Amygdala (tissue), 56 donors: ENCODE data around the gene UNC13A.
A peak's percentile ranks its signal among the peaks of the same experiment; 100 is the strongest.

Source experiments
- DNase-seq, 56 donors: peaks; one replicate each; lab custom pipeline; 2025; lab: John Stamatoyannopoulos, UW

UNC13A gene

DNA sequence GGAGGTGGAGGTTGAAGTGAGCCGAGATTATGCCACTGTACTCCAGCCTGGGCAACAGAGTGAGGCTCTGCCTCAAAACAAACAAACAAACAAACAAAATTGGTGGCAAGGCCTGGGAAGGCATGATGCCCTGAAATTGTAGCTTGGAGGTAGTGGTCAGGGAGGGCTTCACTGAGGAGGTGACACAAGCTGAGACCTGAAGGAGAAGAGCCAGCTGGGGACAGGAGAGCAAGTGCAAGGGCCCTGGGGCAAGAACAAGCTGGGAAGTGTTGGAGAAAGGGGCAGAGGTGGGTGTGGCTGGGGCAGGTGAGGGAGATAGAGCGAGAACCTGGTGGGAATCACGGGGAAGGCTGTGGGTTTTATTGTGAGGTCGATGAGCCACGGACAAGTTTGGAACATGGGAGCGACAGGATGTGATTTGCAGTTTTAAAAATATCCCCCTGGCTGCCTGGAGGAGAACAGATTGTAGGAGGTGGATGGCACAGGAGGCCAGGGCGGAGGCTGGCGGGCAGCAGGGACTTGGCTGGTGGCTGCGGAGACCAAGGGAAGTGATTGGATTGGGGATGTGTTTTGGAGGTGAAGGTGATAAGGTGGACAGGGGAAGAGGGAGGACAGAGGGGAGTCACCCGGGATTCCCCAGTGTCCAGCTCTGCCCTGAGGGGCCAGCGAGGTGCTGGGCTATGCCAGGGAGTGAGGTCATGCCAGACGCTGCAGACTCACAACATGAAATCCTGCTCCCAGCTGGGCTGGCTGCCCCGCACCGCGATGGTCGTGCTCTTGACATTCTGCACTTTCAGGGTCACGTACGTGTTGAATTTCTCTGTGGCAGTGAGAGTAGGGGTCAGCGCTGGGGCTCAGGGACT, 14.0 kb downstream of the UNC13A start:
- DNase-seq = peak in 1 of 56 donors; percentile 11

DNA sequence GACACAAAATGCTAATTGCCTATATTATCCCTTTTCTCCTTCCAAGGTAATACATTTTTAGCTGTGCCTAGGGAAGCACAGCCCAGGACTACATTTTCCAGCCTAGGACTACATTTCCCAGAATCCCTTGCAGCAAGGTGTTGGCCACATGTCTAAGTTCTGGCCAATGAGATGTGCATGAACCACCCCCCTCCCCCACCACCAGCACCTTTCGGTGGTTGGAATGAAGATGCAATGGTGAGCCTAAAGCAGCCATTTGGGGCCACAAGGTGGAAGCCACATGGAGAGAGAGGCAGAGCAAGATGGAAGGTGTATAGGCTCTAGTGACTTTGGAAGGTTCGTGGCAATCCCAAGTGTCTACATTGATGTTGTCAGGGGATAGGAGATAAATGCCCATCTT, 16.2 kb downstream of the UNC13A start:
- DNase-seq = no peak

DNA sequence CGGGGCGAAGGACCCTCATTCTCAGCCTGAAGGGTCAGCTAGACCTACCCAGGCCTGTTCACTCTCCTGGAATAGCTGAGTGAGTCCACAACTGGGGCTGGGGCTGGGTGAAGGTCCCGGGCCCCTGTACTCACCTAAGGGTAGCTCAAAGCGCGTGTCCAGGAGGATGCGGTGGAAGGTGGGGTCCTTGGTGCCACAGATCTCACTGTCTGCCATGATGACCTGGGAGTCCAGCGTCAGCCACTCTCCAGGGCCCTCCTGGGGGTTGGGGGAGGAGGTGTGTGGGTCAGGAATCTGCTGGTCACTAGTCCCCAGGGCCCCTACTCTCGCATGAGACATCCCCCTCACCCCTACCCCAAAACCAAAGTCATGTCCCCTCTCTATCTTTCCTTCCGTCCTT, 18.7 kb downstream of the UNC13A start:
- no peak for DNase-seq

DNA sequence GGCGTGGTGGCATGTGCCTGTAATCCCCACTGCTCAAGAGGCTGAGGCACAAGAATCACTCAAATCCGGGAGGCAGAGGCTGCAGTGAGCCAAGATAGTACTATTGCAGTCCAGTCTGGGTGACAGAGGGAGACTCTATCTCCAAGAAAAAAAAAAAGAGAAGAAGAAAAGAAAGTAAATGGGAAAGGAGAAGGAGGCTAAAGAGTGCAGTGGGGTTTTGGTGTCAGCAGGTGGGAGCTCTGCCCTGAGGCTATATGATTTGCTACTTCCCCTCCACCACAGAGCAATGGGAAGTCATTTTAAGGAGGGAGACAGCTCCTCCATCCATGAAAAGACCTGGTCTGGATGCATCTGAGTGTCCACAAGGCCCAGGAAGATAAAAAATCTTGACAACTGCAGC, 23.1 kb downstream of the UNC13A start:
- no peak for DNase-seq

DNA sequence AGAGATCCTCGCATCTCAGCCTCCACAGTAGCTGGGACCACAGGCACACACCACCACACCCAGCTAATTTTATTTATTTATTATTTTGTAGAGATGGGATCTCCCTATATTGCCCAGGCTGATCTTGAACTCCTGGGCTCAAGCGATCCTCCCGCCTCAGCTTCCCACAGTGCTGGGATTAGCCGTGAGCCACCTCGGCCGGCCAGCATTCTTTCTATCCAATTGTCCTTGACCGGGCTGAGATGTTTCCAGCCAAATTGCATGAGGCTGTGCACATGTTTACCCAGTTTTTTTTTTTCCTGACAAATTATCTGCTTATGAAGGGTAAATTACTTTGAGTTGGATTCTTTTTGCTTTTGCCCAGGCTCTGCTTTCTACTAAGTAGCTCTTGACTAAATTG, 28.2 kb downstream of the UNC13A start:
- no peak for DNase-seq

DNA sequence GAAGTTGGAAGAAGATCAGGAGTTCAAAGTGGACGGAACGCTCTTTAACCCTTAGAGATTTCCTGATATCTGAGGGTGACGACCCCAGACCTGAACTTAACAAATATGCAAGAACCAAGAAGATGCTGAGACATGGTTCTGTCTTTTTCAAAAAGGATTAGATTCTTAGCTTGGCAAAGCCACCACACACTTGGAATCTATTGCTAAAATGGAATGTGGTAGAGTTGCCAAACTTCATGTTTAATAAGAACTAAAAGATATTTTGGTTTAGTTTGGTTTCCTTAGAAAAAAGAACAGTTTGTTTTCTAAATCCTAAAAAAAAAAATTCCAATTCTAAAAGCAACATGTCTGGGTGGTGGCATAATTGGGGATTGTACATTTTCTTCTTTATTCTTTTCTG, 29.5 kb downstream of the UNC13A start:
- no peak for DNase-seq

DNA sequence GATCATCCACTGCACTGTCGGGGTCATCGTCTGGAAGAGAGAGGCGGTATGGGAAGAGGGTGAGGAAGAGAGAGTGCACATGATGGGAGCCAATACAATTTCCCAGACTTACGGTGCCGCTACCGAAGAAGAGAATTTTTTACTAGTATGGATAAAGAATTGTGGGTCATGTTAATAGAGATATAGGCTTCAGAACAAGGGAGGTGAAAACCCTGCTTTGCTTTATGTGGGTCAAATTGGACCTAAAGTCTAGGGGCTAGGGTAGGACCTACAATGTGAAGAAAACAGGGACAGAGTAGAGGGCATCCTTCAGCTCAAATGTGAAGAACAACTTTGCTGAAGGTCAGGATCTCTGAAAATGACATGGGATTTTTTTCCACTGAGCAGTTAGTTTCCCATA, 29.9 kb downstream of the UNC13A start:
- no peak for DNase-seq

DNA sequence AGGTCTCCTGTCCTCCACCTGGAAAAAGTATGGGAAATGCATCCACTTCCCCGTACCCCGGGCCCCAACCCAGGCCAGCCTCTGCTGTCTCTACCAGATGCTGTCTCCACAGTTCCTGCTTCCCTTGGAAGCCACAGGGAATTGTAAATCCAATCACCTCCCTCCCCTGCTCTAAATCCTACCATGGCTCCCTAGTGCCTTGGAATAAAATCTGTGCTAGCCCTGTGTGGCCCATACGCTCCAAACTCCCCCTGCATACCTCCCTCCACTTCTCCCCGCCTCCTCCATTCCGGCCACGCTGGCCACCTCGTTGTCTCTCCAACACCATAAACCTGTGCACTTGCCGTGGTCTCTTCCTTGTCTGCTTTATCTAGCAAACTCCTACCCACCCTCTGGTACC, 31.2 kb downstream of the UNC13A start:
- no peak for DNase-seq

DNA sequence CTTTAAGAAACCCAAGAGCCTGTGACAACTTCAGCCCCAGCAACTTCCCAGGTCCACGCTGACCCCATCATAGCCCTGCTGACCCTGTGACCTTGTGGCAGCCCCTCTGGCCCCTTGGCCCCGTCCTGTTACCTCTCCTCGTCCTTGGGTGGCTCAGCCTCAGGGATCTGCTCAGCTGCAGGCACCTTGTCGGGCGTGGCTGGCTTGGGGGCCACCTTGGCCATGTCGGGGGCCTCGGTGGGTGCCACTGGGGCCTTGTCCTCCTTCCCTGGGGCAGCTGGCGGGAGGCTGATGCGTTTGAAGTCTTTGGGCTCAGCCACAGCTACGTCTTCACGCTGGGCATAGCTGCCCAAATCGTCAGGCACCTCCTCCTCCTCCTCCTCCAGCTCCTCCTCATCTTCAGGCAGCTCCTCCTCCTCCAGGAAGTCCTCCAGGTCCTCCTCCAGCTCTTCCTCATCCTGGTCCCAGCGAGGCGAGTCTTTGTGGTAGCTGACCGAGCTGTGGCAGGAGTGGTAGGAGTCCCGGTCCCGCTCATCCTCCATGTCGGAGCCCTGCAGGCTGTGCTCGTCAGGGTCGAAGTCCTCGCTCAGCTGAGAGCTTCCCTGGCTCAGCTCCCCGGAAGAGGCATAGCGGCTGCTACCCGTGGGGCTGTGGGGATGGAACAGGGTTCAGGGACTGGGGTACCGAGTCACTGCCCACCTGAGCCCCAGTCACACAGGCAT, 32.2 kb downstream of the UNC13A start:
- DNase-seq = no peak

DNA sequence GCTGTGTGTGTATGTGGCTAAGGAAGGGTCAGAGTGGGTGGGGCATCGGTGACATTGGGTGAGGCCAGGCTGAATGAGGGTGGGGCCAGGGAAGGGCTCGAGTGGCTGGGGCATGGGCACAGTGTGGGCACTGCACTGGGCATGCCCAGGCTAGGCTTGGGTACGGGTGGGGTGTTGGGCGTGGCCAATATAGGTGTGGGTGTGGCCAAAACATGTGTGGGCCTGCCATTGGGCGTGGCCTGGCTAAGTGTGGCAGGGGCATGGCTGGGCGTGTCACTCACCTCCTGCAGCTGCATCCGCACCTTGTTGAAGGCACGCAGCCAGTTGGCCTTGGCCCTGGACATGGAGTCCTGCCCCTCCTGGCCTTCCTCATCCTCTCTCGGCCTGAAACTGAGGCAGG, 33.2 kb downstream of the UNC13A start:
- DNase-seq = peak in 1 of 56 donors; percentile 9

DNA sequence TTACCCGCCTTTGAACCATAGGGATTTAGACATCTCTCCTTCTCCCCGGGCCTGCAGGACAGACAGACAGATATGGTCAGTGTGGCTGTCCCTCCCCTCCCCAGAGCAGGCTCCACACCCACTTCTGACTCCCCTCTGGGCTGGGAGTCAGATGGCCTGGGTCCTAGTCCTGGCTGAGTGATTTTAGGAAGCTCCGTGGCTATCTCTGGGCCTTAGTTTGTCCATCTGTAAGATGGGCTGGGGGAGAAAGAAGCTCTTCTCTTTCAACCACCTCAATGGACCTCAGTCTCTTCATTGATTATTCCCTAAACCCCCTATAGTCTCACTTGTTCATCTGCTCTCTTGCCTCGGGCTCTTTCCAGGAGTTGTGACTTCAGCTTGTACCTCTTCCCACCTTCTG, 35.5 kb downstream of the UNC13A start:
- no peak for DNase-seq

DNA sequence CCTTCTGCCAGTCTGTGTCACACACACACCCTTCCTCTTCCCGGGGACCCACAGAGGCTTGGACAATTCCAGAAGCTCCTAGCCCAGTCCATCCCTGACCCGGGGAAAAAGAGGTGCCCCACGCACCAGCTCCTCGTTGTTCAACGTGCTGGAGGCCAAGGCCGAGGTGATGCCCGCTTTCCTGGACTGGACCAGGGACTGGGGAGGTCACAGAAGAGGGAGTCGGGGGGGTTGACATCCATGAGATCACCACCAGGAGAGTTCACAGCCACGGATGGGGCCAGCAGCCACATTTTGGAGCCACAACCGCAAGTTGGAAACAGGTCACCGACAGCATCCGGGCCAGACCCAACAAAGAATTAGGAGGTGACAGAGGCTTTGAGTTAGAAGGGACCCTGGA, 39.4 kb downstream of the UNC13A start:
- DNase-seq = no peak

DNA sequence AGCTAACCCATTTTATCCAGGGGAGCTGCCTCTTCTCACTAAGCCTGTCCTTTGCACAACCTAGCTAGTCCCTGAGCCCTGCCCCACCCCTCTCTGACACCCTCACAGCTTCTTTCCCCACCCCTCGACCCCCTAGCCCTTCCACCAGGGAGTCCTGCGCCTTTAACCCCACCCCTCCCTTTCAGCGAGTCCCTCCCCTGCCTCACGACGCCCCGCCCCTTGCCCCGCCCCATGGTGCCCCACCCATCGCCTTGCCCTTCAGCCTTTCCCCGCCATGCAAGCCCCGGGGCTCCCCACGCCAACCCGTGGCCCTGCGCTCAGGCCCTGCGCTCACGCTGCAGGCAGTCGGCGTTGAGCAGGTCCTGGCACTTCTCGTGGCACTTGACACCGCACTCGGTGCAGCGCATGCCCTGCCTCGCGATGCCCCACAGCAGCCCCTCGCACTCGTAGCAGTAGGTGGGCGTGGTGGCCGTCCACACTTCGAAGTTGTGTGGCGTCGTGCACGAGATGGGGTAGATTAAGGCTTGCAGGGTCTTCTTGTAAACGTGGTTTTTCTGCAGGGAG, 40.0 kb downstream of the UNC13A start:
- no peak for DNase-seq

DNA sequence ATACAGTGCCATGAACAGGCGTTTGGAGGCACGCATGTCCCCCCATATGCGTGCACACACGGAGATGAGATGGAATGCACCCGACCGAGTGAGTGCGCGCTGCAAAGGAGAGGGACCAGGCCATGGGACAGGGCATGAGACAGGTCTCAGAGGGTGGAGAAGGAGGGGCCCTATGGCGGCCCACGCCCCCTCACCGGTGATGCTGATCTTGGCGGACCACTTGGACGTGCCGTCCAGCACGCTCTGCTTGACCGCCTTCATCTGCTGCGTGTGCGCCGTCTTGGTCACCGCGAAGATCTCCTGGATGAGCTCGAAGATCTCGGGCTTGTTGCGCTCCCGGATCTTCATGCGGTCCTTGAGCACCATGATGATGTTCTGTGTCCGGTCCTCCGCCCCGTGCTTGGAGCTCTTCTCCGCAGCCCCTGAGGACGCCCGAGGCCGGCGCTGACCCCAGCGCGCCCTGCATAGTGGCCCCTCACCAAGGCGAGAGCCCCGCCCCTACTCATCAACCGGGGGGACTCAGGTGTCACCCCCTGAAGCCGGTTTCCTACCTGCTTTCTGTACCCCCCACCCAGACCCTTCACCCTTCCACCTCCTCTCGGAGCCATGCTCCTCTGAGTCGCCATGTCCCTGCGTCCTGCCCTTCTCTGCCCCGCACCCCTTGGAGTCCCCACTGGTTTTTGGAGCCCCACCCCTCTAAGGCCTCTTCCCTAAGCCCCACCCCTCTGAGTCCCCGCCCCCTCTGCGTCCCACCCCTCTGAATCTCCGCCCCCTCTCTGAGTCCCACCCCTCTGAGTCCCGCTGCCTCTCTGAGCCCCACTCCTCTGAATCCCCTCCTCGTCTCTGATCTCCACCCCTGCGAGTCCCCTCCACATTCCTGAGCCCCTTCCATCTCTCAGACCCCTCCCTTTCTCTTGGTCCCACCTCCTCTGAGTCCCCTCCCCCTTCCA, 40.8 kb downstream of the UNC13A start:
- no peak for DNase-seq

DNA sequence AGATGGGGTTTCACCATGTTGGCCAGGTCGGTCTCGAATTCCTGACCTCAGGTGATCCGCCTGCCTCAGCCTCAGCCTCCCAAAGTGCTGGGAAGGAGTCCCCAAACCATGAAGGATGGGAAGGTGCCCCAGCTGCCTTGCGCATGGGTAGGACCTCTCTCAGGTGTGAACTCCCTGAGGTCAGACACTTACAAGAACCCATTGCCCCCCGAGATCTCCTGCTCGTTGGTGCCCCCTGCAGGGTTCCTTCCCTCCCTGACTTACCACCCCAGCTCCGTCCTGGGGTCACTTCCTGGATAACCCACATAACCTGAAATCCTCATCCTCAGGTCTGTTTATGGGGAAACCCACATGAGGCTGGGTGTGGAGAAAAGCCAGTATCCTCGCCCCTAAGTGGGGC, 41.7 kb downstream of the UNC13A start:
- no peak for DNase-seq

DNA sequence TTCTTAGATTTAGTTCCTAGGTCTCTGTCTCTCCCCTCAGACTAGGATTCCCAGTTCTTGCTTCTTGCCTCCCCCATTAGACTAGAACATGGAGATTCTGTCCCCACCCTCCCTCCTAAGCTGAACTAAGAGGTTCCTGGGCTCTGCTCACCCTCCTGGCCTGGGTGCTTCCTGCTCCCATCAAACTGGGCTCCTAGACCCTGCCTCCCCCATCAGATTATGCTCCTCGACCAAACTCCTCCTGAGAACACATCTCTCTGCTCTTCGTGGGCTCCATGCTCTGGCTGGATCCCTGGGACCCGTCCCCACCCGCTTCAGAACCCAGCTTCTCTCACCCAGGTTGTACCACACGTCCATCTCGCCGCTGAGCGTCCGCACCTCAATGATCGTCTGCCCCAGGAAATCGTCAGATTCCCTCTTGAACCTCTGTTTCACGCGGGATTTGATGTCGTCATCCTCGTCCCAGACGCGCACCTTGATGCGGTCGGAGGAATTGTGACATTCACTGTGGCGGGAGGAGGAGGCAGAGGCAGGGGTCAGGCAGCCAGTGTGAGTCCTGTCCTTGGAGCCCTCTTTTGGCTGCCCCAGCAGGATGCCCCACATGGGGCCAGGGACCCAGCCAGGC, 42.7 kb downstream of the UNC13A start:
- no peak for DNase-seq

DNA sequence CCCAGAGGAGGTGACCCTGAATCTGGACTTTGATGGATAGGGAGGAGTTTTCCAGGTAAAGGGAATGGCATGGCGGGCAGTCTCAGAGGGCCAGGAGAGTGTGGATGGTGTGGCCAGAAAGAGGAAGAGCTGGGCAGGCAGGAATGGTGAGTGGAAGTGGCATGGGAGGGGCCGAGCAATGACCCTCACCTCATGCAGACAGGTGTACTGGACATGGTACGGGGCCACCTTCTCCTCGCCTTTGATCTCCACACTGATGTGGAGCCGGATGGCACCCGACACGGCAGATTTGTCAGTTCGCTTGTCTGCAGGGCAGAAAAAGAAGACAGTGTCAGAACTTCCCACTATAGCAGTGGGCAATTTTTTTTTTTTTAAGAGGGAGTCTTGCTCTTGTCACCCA, 45.5 kb downstream of the UNC13A start:
- DNase-seq = no peak

DNA sequence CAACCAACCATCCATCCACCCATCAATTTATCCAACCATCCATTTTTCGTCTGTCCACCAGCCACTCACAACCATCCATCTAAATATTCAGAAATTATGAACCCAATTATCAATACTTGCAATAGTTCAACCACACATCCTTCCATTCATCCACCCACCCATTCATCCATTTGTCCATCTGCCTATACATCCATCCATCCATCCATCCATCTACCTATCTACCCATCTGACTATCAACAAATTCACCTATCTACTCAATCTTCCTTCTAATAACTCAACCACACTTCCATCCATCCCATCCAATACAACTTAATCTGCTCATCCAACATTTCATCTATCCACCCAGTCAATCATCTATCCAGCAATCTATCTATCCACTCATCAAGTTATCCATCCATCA, 46.3 kb downstream of the UNC13A start:
- no peak for DNase-seq

DNA sequence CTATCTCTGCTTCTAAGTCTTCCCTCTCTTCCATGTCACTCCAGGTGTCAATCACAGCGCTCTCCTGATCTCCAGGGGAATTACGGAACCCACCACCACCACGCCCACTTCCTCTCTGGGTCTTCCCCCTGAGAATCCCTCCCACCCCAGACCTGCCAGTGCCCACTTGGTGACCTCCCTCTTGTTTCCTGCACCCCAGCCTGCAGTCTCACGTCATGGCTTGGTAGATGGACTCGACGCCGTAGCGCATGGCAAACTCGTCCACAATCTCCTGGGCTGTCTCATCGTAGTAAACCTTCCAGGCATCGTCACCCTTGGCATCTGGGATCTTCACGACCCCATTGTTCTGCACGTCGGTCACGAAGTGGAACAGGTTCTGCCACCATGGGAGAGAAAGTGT, 47.0 kb downstream of the UNC13A start:
- DNase-seq = no peak

DNA sequence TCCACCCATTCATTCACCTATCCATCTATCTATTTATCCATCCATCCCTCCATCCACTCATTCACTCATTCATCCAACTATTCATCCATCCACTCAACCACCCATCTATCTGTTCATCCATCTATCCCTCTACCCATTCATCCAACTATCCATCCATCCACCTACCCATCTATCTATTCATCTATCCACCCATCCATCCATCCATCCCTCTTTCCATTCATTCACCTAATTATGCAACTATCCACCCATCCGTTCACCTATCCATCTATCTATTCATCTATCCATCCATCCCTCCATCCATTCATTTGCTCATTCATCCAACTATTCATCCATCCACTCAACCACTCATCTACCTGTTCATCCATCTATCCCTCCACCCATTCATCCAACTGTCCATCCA, 54.5 kb downstream of the UNC13A start:
- no peak for DNase-seq
